Astrocyte of the cerebellum (primary cell): ENCODE measurements around the gene POC1A.

Source experiments
- DNase-seq: peaks from one replicate; pipeline ENCODE4 v3.0.0-alpha.2; 2011; ENCODE audit warnings: low read depth
- H3K4me3 ChIP-seq: 2 replicates; pipeline ENCODE4 v1.5.1; 2011; ENCODE audit warnings: mild to moderate bottlenecking, low read depth, low read length, moderate library complexity
- CTCF ChIP-seq: IDR thresholded peaks from 2 replicates; pipeline ENCODE4 v1.5.1; 2012; ENCODE audit warnings: low read length, low read depth, moderate library complexity, mild to moderate bottlenecking; ENCODE audit errors: missing control alignments
- in situ Hi-C: cut with HindIII; loops from 2 replicates; pipeline ENCODE4 v1.10.0; 2017; ENCODE audit warnings: low sequenced_read_pairs

The POC1A gene

GRCh38 chr3:52185311-52185710 is 31.1 kb upstream of the POC1A start:
- TF ChIP-seq CTCF: no peak
- in situ Hi-C loops: no loop called here
- no peak overlapping the region for H3K4me3 ChIP-seq
- DNase-seq: no peak

- no peak overlapping the region for H3K4me3 ChIP-seq
- TF ChIP-seq CTCF: no peak
- DNase-seq: no peak
- in situ Hi-C loops: loop anchor here (5.0 kb wide), 1 partner anchor 38 kb away; no protein-coding TSS in a partner anchor
Observed at GRCh38 chr3:52184690-52185089, 30.5 kb upstream of the POC1A start.

GRCh38 chr3:52183786-52184445 is 29.7 kb upstream of the POC1A start:
- no peak overlapping the region for H3K4me3 ChIP-seq
- in situ Hi-C loops: loop anchor here (5.0 kb wide), 1 partner anchor 38 kb away; no protein-coding TSS in a partner anchor
- DNase-seq: no peak
- TF ChIP-seq CTCF: no peak

- no peak for TF ChIP-seq CTCF
- H3K4me3 ChIP-seq: no peak overlapping the region
- DNase-seq: no peak
- in situ Hi-C loops: loop anchor here (5.0 kb wide), 1 partner anchor 40 kb away; no protein-coding TSS in a partner anchor
Observed at GRCh38 chr3:52182691-52183090, 28.5 kb upstream of the POC1A start.

- TF ChIP-seq CTCF: no peak
- in situ Hi-C loops: loop anchor here (5.0 kb wide), 1 partner anchor 40 kb away; no protein-coding TSS in a partner anchor
- no peak for DNase-seq
- no peak overlapping the region for H3K4me3 ChIP-seq
Observed at GRCh38 chr3:52182196-52182595, 28.0 kb upstream of the POC1A start.

- in situ Hi-C loops: loop anchor here (5.0 kb wide), 1 partner anchor 41 kb away; no protein-coding TSS in a partner anchor
- TF ChIP-seq CTCF: no peak
- no peak overlapping the region for H3K4me3 ChIP-seq
- DNase-seq: no peak
Observed at GRCh38 chr3:52181543-52181942, 27.3 kb upstream of the POC1A start.
